ENCODE data around the gene CNOT10. TPM values are rescaled to one million over a fixed set of nuclear protein-coding genes. Genes with fewer than 3 reads are reported as not detected.
"Not testable (repeated sequence)": the region's sequence is repeated elsewhere in the genome, so short reads cannot be mapped to it uniquely, and the experiment has no call there.

The CNOT10 gene
- total RNA-seq, 1 donor from 2014 or later, result 35.5 TPM

DNA sequence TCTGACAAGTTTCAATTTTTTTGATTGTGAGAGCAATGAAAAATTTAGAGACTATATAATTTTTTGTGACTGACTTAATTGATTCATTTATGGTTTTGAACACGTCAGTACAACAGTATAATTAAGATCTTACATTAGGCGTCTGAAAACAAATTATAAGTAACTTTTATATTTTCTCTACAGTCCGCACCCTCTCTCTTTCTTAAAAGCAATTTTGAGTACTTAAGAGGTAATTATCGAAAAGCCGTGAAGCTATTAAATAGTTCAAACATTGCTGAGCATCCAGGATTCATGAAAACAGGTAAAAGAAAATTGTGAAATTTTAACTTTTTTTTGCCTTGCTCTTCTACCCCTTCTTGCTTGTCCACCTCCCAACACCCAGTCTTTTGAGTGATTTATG is 34.9 kb downstream of the CNOT10 start:
- Mint-ChIP-seq H3K9me3 (ENCODE audit: unreplicated experiment) (no peaks in the 10 kb centered on the region), H3K4me1 (ENCODE audit: low read depth, unreplicated experiment) (no peaks in the 10 kb centered on the region), H3K4me3 (ENCODE audit: unreplicated experiment) (no peak overlapping the region), H3K36me3 (ENCODE audit: unreplicated experiment) (no peaks in the 10 kb centered on the region), H3K27me3 (ENCODE audit: unreplicated experiment) (no peaks in the 10 kb centered on the region), H3K27ac (ENCODE audit: unreplicated experiment) (no peak overlapping the region)
- TF ChIP-seq, protein P1, sequence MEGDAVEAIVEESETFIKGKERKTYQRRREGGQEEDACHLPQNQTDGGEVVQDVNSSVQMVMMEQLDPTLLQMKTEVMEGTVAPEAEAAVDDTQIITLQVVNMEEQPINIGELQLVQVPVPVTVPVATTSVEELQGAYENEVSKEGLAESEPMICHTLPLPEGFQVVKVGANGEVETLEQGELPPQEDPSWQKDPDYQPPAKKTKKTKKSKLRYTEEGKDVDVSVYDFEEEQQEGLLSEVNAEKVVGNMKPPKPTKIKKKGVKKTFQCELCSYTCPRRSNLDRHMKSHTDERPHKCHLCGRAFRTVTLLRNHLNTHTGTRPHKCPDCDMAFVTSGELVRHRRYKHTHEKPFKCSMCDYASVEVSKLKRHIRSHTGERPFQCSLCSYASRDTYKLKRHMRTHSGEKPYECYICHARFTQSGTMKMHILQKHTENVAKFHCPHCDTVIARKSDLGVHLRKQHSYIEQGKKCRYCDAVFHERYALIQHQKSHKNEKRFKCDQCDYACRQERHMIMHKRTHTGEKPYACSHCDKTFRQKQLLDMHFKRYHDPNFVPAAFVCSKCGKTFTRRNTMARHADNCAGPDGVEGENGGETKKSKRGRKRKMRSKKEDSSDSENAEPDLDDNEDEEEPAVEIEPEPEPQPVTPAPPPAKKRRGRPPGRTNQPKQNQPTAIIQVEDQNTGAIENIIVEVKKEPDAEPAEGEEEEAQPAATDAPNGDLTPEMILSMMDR (IDR thresholded peaks at IDR 0.05; ENCODE audit: partially characterized antibody, unreplicated experiment), result no peak
- no peak for DNase-seq

DNA sequence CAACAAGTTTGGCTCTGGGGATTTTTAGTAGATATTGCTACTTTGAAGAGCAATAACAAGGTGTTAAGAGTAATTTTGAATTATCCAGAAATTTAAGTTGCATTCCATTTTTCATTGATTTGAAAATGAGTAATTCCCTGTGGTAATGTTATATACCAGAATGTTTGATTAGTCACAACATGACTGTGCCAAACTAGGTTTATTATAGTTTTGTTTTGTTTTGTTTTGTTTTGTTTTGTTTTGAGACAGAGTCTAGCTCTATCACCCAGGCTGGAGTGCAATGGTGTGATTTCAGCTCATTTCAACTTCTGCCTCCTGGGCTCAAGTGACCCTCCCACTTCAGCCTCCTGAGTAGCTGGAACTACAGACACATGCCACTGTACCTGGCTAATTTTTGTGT is 40.7 kb downstream of the CNOT10 start:
- H3K27ac Mint-ChIP-seq (ENCODE audit: unreplicated experiment), result no peak overlapping the region
- H3K9me3 Mint-ChIP-seq (ENCODE audit: unreplicated experiment), result no peaks in the 10 kb centered on the region
- no peak overlapping the region for H3K4me3 Mint-ChIP-seq (ENCODE audit: unreplicated experiment)
- TF ChIP-seq, protein P1 (IDR thresholded peaks at IDR 0.05; ENCODE audit: partially characterized antibody, unreplicated experiment), result no peak
- DNase-seq, result no peak
- no peaks in the 10 kb centered on the region for H3K27me3 Mint-ChIP-seq (ENCODE audit: unreplicated experiment)
- H3K36me3 Mint-ChIP-seq (ENCODE audit: unreplicated experiment), result no peaks in the 10 kb centered on the region
- no peaks in the 10 kb centered on the region for H3K4me1 Mint-ChIP-seq (ENCODE audit: low read depth, unreplicated experiment)

DNA sequence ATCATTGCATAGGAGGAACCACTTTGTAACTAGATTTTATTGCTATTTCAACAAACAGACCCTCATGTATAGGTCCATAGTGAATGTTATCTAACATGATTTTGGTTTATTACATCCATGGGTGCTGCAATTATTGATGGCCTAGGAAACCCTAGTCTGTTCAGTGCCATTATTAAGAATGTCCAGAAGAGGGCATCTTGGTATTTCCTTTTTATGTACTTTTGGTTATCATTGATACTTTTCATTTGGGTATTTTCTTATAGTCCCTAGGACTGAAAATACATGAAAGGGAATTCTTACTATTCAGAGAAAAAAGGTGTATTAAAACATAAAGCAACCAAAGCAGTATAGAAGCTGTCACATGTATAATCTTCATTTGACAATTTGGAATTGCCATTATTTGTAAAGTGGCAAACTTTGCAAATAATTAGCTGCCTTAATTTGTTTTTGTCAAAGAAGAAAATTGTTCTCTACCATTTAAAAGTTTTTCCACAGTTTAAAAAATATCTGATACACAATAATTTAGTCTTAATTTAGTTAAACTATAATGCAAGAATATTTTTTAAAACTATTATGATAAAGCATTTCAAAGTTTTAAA is 48.7 kb downstream of the CNOT10 start:
- no peaks in the 10 kb centered on the region for H3K27me3 Mint-ChIP-seq (ENCODE audit: unreplicated experiment)
- no peak overlapping the region for H3K4me3 Mint-ChIP-seq (ENCODE audit: unreplicated experiment)
- H3K4me1 Mint-ChIP-seq (ENCODE audit: low read depth, unreplicated experiment), result peaks cover 2% of the 10 kb centered on the region
- H3K36me3 Mint-ChIP-seq (ENCODE audit: unreplicated experiment), result peaks cover 4% of the 10 kb centered on the region
- TF ChIP-seq, protein P1 (IDR thresholded peaks at IDR 0.05; ENCODE audit: partially characterized antibody, unreplicated experiment), result peak; percentile 72
- no peak for DNase-seq
- no peak overlapping the region for H3K27ac Mint-ChIP-seq (ENCODE audit: unreplicated experiment)
- no peaks in the 10 kb centered on the region for H3K9me3 Mint-ChIP-seq (ENCODE audit: unreplicated experiment)

DNA sequence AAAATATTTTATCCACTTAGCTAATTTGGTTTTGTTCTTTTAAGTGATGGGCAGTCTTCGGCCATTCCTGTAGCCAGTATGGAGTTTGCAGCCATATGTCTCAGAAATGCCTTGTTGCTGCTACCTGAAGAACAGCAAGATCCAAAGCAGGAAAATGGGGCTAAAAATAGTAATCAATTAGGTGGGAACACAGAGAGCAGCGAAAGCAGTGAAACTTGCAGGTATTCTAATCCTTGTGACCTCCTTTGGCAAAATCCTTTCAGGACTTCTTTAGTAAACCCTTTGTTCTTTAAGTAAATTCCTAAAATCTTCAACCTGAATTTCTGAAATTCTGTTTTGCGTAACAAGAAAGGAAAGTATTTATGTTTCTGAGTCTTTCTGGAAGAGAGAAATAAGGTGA is 49.8 kb downstream of the CNOT10 start:
- TF ChIP-seq, protein P1 (IDR thresholded peaks at IDR 0.05; ENCODE audit: partially characterized antibody, unreplicated experiment), result no peak
- Mint-ChIP-seq H3K9me3 (ENCODE audit: unreplicated experiment) (no peaks in the 10 kb centered on the region), H3K36me3 (ENCODE audit: unreplicated experiment) (peaks cover 4% of the 10 kb centered on the region), H3K27ac (ENCODE audit: unreplicated experiment) (no peak overlapping the region), H3K27me3 (ENCODE audit: unreplicated experiment) (no peaks in the 10 kb centered on the region), H3K4me1 (ENCODE audit: low read depth, unreplicated experiment) (peaks cover 2% of the 10 kb centered on the region), H3K4me3 (ENCODE audit: unreplicated experiment) (no peak overlapping the region)
- no peak for DNase-seq

DNA sequence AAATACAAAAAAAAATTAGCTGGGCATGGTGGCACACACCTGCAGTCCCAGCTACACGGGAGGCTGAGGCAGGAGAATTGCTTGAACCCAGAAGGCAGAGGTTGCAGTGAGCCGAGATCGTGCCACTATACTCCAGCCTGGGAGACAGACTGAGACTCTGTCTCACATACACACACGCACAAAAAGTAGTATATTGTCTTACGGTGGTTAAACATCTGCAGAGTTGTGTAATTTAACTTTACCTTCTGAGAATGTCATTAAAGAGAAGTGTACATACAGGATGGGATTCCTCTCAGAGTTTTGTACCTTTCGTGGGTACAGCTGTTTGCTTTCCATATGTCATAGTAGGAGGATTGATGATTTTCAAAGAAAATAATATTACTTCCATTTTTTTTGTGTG is 58.5 kb downstream of the CNOT10 start:
- H3K4me3 Mint-ChIP-seq (ENCODE audit: unreplicated experiment); DNase-seq; H3K27ac Mint-ChIP-seq (ENCODE audit: unreplicated experiment); H3K9me3 Mint-ChIP-seq (ENCODE audit: unreplicated experiment); H3K4me1 Mint-ChIP-seq (ENCODE audit: low read depth, unreplicated experiment); H3K27me3 Mint-ChIP-seq (ENCODE audit: unreplicated experiment); H3K36me3 Mint-ChIP-seq (ENCODE audit: unreplicated experiment): not testable (repeated sequence)

Measured in glutamatergic neuron (in vitro differentiated cells).